Left hindlimb (tissue), 1 donor: ENCODE measurements around the gene COG2.
A peak's percentile ranks its signal among the peaks of the same experiment; 100 is the strongest.
"Not testable (repeated sequence)": the region's sequence is repeated elsewhere in the genome, so short reads cannot be mapped to it uniquely, and the experiment has no call there.

Experiments used
- DNase-seq: peaks from one replicate; pipeline ENCODE4 v3.0.0-alpha.2; 2018

Gene COG2

DNA sequence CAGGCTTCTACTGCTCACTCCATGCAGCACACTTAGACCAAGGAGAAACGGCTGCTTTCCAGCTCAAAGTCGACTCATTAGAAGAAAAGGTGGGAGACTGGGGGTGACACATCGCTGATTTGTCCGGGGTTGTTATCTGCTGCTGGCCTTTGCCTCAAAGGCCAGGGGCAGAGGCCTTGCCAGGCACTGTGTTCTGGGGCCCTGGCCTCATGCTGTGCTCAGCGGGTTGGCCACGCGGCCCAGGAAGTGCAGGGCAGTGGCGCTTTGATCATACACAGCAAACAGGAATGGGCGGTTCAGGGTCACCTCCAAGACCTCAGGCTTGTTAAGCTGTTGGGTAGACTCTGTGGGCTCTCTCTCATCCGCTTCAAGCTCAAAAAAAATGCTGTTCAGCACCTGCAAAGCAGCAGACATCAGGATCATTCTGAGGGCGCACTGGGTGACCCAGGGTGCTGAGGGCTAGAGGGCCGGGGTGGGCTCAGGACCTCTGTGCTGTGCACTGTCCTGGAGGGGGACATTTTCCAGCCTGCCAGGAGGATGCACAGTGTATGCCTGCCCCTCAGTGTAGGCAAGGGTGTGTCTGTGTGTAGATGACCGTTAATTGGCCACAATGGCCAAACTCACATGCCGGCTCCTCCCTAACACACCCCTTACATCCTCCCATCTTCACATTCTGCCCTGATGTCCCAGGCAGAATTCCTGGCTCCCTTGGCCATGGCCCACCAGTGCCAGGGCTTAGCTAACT, 60.8 kb downstream of the COG2 start:
- DNase-seq: no peak

DNA sequence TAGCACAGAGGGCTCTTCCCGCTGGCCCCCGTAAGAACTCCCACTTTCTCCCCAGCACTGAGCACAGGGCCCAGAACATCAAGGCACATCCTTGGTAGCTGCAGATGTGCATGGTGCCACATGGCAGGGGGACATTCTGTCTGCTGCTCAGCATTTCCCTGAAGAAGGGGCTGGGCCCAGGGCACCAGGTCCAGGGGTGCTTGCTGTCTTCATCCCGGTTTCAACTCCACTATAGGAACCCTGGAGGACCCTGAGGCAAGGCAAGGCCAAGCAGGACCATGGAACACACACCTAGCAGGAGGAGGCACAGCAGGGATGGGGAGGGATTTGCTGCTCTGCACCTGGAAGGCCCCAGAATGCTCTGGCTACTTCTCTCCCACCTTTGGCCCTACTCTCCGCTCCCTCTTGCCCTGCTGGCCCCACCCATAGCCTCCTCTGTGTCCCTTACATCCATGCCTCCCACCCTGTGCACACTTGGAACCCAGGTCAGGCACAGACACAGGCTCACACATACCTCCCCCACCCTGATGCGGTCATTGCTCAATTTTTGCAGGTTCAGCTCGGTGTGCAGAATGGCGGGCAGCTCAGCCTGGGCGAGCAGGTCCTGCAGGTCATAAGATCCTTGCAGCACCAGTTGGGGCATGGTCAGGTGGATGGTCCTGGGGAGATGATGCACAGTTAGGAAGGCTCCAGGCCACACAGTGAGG, 61.6 kb downstream of the COG2 start:
- no peak for DNase-seq

- DNase-seq: no peak
Measured at GRCh38 chr1:230704830-230705229, 62.5 kb downstream of the COG2 start.

DNA sequence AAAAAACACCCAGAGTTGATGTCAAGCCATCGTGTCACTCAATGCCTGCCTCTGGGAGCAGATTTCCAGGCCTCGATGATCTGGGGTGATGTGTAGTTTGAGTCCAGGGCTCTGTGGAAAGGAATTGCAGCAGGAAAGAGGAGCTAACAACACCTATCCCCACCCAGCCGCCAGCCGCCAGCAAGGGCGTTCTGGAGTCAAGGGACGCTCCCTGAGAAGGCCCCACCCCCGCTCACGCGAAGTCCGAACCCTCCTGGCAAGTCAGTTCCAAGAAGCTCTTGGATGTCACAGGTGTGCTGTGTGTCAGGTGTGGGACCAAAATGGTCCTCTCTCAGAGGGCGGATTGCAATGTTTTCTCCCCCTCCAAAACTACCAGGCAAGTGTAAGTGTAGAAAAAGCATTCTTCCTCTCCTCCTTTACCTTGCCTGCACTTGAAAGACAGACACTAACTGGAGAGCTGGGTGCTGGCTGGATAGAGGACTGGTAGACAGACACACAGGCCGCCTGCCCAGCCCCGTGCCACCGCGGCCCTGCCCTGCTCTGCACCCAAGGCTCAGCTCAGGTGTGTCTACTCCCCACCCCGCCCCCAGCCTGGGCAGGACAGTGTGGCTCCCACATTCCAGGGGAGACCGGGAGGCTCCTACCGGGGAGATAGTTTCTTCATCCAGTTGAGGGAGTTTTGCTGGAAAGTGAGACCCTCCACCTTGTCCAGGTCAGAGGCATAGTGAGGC, 63.2 kb downstream of the COG2 start:
- no peak for DNase-seq

- DNase-seq: no peak
Measured at GRCh38 chr1:230706020-230706699, 63.9 kb downstream of the COG2 start.

DNA sequence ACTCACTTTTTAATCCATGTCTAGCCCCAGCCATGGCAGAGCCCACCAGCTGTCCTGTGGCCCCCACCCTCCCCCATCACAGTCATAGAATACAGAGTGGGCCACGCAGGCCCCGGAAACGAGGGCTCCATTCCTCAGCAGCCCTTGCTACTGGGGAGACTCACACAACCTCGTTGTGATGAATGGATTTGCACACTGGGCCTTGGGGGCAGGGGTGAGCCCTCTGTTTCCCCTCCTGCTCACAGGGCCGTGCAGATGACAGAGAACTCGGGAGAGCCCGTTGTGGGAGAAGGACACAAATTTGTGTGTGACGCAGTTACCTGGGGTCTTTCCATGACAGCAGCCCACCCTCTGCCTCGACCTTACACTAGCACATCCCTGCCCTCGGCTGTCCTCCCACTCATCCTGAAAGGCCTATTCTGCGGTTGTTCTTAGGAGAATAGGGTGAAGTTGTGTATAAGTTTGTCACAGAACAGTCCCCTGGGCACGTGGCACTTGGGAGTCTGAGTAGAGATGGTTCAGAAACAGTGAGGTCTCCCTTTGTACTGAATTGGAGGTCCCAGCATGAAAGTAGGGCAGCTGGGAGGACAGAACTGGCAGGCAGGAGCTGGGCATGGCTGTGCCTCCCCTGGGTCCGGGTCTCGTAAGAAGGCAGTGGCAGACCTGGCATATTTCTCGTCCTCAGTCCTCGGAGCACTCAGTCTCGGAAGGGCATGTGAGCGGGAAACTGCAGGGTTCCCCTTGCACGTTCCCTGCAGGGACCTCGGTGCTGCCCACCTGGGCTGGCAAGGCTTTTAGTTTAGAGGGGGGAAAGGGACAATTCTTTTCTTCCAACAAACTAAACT, 64.8 kb downstream of the COG2 start:
- DNase-seq: no peak

DNA sequence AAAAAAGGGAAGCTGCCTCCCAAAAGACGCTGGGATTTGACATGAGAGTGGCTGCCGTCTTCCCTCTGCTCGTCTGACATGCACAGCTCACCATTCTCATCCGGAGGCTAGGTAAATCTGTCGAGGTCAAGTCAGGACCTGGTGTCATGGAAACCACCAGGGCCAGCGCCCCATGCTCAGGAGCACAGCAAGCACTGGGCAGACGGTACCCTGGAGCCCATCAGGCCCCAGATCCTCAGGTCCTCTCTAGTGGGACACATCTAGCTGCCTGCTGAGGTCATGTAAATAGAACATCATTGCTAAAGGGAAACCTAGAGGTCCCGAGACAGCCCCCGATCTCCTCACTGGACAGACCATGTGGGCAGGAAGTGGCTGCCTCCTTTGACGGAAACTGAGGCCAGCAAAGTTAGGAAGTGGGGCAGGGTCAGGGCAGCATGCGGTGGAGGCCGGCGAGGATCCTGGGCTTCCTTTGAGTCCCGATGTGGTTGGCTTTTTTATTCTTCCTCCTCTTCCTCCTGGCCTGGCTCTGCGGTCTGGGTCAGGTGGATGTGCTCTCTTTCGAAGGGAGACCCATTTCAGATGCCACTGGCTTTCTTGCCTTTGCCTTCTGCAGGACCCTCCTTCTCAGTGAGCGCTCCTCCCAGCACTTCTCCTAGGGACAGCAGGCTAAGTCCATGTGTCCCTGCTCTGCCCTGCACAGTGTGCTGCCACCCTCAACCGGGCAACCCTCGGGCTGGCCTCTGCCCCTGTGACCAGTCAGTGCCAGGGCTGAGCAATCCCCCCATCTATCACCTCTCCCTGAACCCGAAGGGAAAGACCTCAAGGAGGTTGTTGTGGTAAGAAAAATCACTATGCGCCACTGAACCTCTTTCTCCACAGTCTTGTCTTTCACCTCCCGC, 65.7 kb downstream of the COG2 start:
- no peak for DNase-seq

- no peak for DNase-seq
Measured at GRCh38 chr1:230708631-230709580, 66.6 kb downstream of the COG2 start.

DNA sequence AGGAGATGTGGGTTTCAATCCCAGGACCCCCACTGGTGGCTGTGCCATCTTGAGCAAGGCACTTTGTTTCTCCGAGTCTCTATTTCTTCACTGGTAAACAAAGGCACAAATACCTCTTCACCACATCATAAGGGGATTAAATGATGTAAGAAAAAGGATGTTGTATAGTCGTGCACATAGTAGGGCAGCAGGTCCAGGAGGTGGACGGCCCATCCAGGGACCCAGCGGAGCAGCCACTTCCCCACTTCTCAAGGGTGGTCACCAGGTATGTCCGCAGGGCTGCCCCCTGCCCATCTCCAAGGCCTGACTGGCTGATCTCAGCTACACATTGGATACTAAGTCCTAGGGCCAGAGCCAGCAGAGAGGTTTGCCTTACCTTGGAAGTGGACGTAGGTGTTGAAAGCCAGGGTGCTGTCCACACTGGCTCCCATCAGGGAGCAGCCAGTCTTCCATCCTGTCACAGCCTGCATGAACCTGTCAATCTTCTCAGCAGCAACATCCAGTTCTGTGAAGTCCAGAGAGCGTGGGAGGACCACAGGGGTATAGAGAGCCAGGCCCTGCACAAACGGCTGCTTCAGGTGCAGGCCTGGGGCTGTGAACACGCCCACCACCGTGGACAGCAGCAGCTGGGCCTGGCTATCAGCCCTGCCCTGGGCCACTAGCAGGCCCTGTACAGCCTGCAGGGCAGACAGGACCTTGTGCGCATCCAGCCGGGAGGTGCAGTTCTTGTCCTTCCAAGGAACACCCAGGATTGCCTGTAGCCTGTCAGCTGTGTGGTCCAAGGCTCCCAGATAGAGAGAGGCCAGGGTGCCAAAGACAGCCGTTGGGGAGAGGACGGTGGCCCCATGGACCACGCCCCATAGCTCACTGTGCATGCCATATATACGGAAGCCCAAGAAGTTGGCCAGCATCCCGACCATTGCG, 67.6 kb downstream of the COG2 start:
- no peak for DNase-seq

GRCh38 chr1:230710543-230710904, 68.2 kb downstream of the COG2 start:
- DNase-seq: no peak

- DNase-seq: no peak
Measured at GRCh38 chr1:230711245-230711644, 69.0 kb downstream of the COG2 start.

- no peak for DNase-seq
Measured at GRCh38 chr1:230712470-230712942, 70.2 kb downstream of the COG2 start.

- no peak for DNase-seq
Measured at GRCh38 chr1:230713138-230713537, 70.9 kb downstream of the COG2 start.

DNA sequence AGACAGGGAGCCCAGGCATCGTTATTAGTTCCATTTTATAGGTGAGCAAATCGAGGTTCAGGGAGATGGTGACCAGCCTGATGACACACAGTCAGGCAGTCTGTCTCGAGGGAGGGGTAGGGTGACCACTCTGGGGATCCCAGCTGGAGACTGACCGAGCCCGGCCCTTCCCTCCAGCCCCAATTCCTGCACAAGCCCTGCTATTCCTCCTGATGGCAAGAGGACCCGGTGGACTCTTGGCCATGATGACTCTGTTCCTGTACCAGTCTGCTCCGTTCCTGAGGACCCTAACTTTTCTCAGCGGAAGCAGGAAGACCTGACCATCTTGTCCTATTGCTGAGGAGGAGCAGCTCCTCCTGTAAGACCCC, 71.2 kb downstream of the COG2 start:
- DNase-seq: no peak

- peak; percentile 90 for DNase-seq
Measured at GRCh38 chr1:230713915-230714764, 71.9 kb downstream of the COG2 start, which contains the start of gene AGT. AGT (minus strand) TSS chr1:230714122; CDS start chr1:230710823, 3,299 bp downstream.

GRCh38 chr1:230715510-230715909, 73.2 kb downstream of the COG2 start:
- DNase-seq: no peak

- not testable (repeated sequence) for DNase-seq
Measured at GRCh38 chr1:230716453-230716852, 74.2 kb downstream of the COG2 start.

GRCh38 chr1:230717251-230717650, 75.0 kb downstream of the COG2 start:
- no peak for DNase-seq
